Panc1 (cell line): ENCODE results near the gene LRIT3. TPM values are rescaled to one million over a fixed set of nuclear protein-coding genes. Genes with fewer than 3 reads are reported as not detected.

Experiments used
- ATAC-seq: fragments of 200-7000 bp; cut with Tn5 transposase; 2 replicates; pipeline ENCODE4 v1.9.1; 2020; ENCODE audit warnings: mild to moderate bottlenecking, moderate library complexity
- BruUV-seq: library from RNA; stranded (reverse); fragments of 400-500 nt; replicated peaks from 2 replicates; lab custom pipeline; 2021; lab: Mats Ljungman, UMichigan
- CTCF ChIA-PET: fragments of 300-600 bp; sonication (Branson Sonifier 250); formaldehyde crosslinking; loops from one replicate; lab custom pipeline; 2022; ENCODE audit warnings: antibody characterized with exemption; lab: Charles Lee
- POLR2A ChIA-PET: fragments of 300-600 bp; sonication (Branson Sonifier 250); formaldehyde crosslinking; loops from one replicate; lab custom pipeline; 2022; ENCODE audit warnings: antibody characterized with exemption; lab: Charles Lee
- DNase-seq: peaks from one replicate; pipeline ENCODE4 v3.0.0-alpha.2; 2010; ENCODE audit warnings: low read depth, low spot score
- H3K27ac ChIP-seq: 2 replicates; pipeline ENCODE4 v1.5.1; 2011; ENCODE audit warnings: mild to moderate bottlenecking, low read length, inconsistent platforms
- H3K27me3 ChIP-seq: fragments of 200-500 bp; sonication (Bioruptor generic); 2 replicates; pipeline ENCODE4 v1.6.0; 2014; ENCODE audit warnings: low read length, inconsistent platforms; ENCODE audit not compliant: control insufficient read depth, insufficient read depth
- H3K36me3 ChIP-seq: fragments of 200-500 bp; sonication (Bioruptor generic); 2 replicates; pipeline ENCODE4 v1.5.1; 2014; ENCODE audit warnings: inconsistent platforms, mild to moderate bottlenecking, low read length, moderate library complexity; ENCODE audit not compliant: control insufficient read depth, insufficient read depth
- H3K4me1 ChIP-seq: 2 replicates; pipeline ENCODE4 v1.5.1; 2011; ENCODE audit warnings: inconsistent platforms, mild to moderate bottlenecking, low read length, moderate library complexity; ENCODE audit not compliant: control insufficient read depth, insufficient read depth
- H3K4me3 ChIP-seq, 2 experiments: 2 replicates each; pipeline ENCODE4 v1.5.1; 2011 to 2012; ENCODE audit warnings: low read depth in 2 of 2, low read length in 2 of 2, mild to moderate bottlenecking in 2 of 2, inconsistent platforms in 1 of 2, moderate library complexity in 1 of 2
- H3K9me3 ChIP-seq: fragments of 200-500 bp; sonication (Bioruptor generic); 2 replicates; pipeline ENCODE4 v1.5.1; 2014; ENCODE audit warnings: low read depth, mild to moderate bottlenecking, inconsistent platforms, low read length, moderate library complexity; ENCODE audit not compliant: control insufficient read depth, insufficient read depth
- POLR2AphosphoS5 ChIP-seq: IDR thresholded peaks from 2 replicates; pipeline ENCODE4 v1.6.1; 2012; ENCODE audit warnings: mild to moderate bottlenecking, low read depth, low read length, moderate library complexity
- SIN3A ChIP-seq: IDR thresholded peaks from 2 replicates; pipeline ENCODE4 v1.6.1; 2012; ENCODE audit warnings: low read depth, mild to moderate bottlenecking, low read length, moderate library complexity, borderline replicate concordance; ENCODE audit not compliant: insufficient read depth
- TCF7L2 ChIP-seq: IDR thresholded peaks from 2 replicates; pipeline ENCODE4 v1.6.1; 2011; ENCODE audit warnings: mild to moderate bottlenecking, low read depth, low read length, inconsistent platforms
- in situ Hi-C: cut with HindIII; loops from 2 replicates; pipeline ENCODE4 v1.10.0; 2016; ENCODE audit warnings: low sequenced_read_pairs, low pct_unique_long_range_greater_than_20kb
- intact Hi-C: fragments of 100-400 bp; cut with micrococcal nuclease; formaldehyde crosslinking; loops from one replicate; pipeline ENCODE4 v1.10.0; 2022; ENCODE audit not compliant: unreplicated experiment
- total RNA-seq: library from RNA; stranded (reverse); gene quantifications from one replicate; pipeline ENCODE4 v1.2.1, GENCODE V29; 2021; ENCODE audit not compliant: unreplicated experiment
- TF ChIP-seq, protein P1 (sequence below): fragments of 450-650 bp; IDR thresholded peaks from 2 replicates; pipeline ENCODE4 v1.5.1; 2017; ENCODE audit warnings: mild to moderate bottlenecking
- TF ChIP-seq, protein P2 (sequence below), 2 experiments: IDR thresholded peaks; 2 replicates each; pipeline ENCODE4 v1.6.1; 2011 to 2012; ENCODE audit warnings: low read depth in 2 of 2, control low read depth in 1 of 2, low read length in 1 of 2, mild to moderate bottlenecking in 1 of 2, moderate library complexity in 1 of 2; ENCODE audit not compliant: insufficient read depth in 1 of 2

Gene LRIT3
- total RNA-seq, 1 experiment from 2014 or later, result 0.05 TPM

DNA sequence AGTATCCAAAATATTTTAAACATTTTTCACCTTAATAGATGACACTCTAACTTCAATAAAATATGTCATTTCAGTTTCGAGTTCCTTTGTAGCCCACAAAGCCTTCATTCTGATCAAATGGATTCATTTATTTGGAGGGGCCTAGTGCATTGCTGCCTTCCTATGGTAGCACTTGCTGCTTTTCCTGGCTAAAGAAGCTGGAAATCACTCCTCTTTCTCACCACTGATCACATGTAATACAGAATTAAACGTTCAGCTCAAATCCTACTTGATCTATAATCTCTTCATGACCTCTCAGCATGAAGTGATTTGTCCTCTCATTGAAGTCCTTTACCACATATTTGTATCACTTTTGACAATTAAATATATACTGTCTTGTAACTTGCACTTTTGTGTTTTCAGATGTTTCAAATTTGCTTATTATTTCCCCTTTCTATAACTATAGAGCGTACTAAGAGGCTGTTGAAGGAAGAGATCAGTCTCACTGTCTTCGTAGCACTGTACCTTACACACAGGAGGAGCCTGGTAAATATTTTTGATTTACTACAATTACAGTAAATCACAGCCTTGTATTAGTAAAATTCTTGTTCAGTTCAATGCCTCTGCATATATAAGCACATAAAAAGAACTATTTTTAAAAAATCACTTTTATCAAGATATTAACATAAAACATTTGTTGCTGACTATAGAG lies 46.7 kb upstream of the LRIT3 start:
- Histone ChIP-seq H3K4me1 (no peaks in the 10 kb centered on the region), H3K36me3 (no peaks in the 10 kb centered on the region), H3K4me3 (no peak overlapping the region), H3K9me3 (no peaks in the 10 kb centered on the region), H3K27me3 (no peaks in the 10 kb centered on the region; the same call in 1 of the 2 replicates), H3K27ac (no peak overlapping the region)
- ChIA-PET CTCF (no interaction called here), POLR2A (no interaction called here)
- no TSS peak for BruUV-seq
- ATAC-seq (no peak), DNase-seq (no peak)
- in situ Hi-C loops, result no loop called here
- intact Hi-C loops, result loop anchor here (5.0 kb wide), 1 partner anchor 99 kb away; the partner anchor contains the start of gene CASP6
- TF ChIP-seq, protein P1, sequence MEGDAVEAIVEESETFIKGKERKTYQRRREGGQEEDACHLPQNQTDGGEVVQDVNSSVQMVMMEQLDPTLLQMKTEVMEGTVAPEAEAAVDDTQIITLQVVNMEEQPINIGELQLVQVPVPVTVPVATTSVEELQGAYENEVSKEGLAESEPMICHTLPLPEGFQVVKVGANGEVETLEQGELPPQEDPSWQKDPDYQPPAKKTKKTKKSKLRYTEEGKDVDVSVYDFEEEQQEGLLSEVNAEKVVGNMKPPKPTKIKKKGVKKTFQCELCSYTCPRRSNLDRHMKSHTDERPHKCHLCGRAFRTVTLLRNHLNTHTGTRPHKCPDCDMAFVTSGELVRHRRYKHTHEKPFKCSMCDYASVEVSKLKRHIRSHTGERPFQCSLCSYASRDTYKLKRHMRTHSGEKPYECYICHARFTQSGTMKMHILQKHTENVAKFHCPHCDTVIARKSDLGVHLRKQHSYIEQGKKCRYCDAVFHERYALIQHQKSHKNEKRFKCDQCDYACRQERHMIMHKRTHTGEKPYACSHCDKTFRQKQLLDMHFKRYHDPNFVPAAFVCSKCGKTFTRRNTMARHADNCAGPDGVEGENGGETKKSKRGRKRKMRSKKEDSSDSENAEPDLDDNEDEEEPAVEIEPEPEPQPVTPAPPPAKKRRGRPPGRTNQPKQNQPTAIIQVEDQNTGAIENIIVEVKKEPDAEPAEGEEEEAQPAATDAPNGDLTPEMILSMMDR, result no peak
- TF ChIP-seq TCF7L2 (no peak), POLR2AphosphoS5 (no peak), SIN3A (no peak)
- TF ChIP-seq, protein P2, sequence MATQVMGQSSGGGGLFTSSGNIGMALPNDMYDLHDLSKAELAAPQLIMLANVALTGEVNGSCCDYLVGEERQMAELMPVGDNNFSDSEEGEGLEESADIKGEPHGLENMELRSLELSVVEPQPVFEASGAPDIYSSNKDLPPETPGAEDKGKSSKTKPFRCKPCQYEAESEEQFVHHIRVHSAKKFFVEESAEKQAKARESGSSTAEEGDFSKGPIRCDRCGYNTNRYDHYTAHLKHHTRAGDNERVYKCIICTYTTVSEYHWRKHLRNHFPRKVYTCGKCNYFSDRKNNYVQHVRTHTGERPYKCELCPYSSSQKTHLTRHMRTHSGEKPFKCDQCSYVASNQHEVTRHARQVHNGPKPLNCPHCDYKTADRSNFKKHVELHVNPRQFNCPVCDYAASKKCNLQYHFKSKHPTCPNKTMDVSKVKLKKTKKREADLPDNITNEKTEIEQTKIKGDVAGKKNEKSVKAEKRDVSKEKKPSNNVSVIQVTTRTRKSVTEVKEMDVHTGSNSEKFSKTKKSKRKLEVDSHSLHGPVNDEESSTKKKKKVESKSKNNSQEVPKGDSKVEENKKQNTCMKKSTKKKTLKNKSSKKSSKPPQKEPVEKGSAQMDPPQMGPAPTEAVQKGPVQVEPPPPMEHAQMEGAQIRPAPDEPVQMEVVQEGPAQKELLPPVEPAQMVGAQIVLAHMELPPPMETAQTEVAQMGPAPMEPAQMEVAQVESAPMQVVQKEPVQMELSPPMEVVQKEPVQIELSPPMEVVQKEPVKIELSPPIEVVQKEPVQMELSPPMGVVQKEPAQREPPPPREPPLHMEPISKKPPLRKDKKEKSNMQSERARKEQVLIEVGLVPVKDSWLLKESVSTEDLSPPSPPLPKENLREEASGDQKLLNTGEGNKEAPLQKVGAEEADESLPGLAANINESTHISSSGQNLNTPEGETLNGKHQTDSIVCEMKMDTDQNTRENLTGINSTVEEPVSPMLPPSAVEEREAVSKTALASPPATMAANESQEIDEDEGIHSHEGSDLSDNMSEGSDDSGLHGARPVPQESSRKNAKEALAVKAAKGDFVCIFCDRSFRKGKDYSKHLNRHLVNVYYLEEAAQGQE (IDR thresholded peaks at IDR 0.05; ENCODE audit: insufficient read depth in 1 of 2, low read depth in 2 of 2, low read length in 1 of 2), result no peak

DNA sequence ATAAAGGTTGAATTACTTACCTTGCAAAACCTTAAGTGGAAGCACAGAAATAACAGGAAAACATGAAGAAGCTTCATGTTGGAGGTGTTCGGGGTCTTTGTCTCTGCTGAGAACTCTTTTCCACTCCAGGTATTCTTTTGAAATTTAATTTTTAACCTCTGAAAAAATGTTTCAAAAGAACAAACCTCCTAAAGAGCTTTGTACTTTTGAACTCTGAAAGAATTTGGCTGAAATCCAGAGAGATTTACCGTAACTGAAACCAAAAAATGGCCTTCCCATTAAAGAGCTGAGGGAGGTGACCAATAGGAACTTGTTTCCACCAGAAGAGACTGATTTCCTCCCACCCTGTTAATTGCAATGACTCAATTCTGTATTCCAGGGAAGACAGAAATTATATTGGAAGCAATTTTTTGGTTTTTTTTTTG lies 46.0 kb upstream of the LRIT3 start, which contains the start of gene CFI:
Gene CFI (minus strand): TSS at position 105 of the 425 bp plus-strand sequence. CDS start 28 bp downstream, at position 77.
- Histone ChIP-seq H3K27ac (no peak within 1 kb of the TSS), H3K4me3 (no peak within 1 kb of the TSS), H3K4me1 (no peaks in the 10 kb centered on the region), H3K9me3 (no peaks in the 10 kb centered on the region), H3K27me3 (no peaks in the 10 kb centered on the region; the same call in 1 of the 2 replicates), H3K36me3 (no peaks in the 10 kb centered on the region)
- no TSS peak for BruUV-seq
- ChIA-PET POLR2A (no interaction called here), CTCF (no interaction called here)
- DNase-seq (no peak), ATAC-seq (no peak)
- intact Hi-C loops (loop anchor here (5.0 kb wide), 1 partner anchor 100 kb away; the partner anchor contains the start of gene CASP6), in situ Hi-C loops (no loop called here)
- no peak for TF ChIP-seq TCF7L2
- TF ChIP-seq POLR2AphosphoS5, result no peak
- TF ChIP-seq, protein P2 (IDR thresholded peaks at IDR 0.05; ENCODE audit: insufficient read depth in 1 of 2, low read depth in 2 of 2, low read length in 1 of 2), result no peak
- no peak for TF ChIP-seq SIN3A
- TF ChIP-seq, protein P1, result no peak
